Heart left ventricle (tissue), 16 donors: Measurements from ENCODE around the gene RBKS. TPM values are rescaled to one million over a fixed set of nuclear protein-coding genes. Genes with fewer than 3 reads are reported as not detected.

Experiments used
- ATAC-seq, 4 donors: fragments of 200-7000 bp; cut with Tn5 transposase; one replicate each; pipeline ENCODE4 v1.9.1; 2020 to 2022; ENCODE audit warnings: moderate library complexity in 4 of 4, mild to moderate bottlenecking in 3 of 4, moderate number of reproducible peaks in 1 of 4
- DNase-seq, 5 donors: peaks; one replicate each; pipeline ENCODE4 v3.0.0-alpha.2; 2020
- H3K27ac ChIP-seq, 12 donors: fragments of 200-600 bp; sonication (generic) in 4 of 12; one replicate each; pipeline versions ENCODE4 v1.5.0 to v1.8.0; 2016 to 2022; ENCODE audit warnings: mild to moderate bottlenecking in 2 of 12
- H3K27me3 ChIP-seq, 9 donors: fragments of 200-600 bp; sonication (generic) in 2 of 9; one replicate each; pipeline versions ENCODE4 v1.5.1 to v1.8.0; 2016 to 2022; ENCODE audit warnings: mild to moderate bottlenecking in 3 of 9
- H3K36me3 ChIP-seq, 9 donors: fragments of 200-600 bp; sonication (generic) in 2 of 9; one replicate each; pipeline versions ENCODE4 v1.5.0 to v1.8.0; 2018 to 2022; ENCODE audit warnings: mild to moderate bottlenecking in 2 of 9
- H3K4me1 ChIP-seq, 12 donors: fragments of 200-600 bp; sonication (generic) in 4 of 12; one replicate each; pipeline versions ENCODE4 v1.5.0 to v1.8.0; 2016 to 2022; ENCODE audit warnings: mild to moderate bottlenecking in 3 of 12
- H3K4me3 ChIP-seq, 12 donors: fragments of 200-600 bp; sonication (generic) in 4 of 12; one replicate each; pipeline versions ENCODE4 v1.5.0 to v1.8.0; 2017 to 2022; ENCODE audit warnings: mild to moderate bottlenecking in 9 of 12, moderate library complexity in 4 of 12
- H3K9me3 ChIP-seq, 12 donors: fragments of 200-600 bp; sonication (generic) in 4 of 12; one replicate each; pipeline versions ENCODE4 v1.5.0 to v1.8.0; 2016 to 2022; ENCODE audit warnings: mild to moderate bottlenecking in 1 of 12
- CTCF ChIP-seq, 12 donors: fragments of 200-600 bp; sonication (generic) in 4 of 12; IDR thresholded peaks; one replicate each; pipeline versions ENCODE4 v1.5.0 to v1.8.0; 2018 to 2022; ENCODE audit warnings: antibody characterized with exemption in 12 of 12, mild to moderate bottlenecking in 5 of 12
- POLR2A ChIP-seq, 2 donors: fragments of 450-650 bp; IDR thresholded peaks; one replicate each; pipeline ENCODE4 v1.6.1; 2017; ENCODE audit warnings: antibody characterized with exemption in 2 of 2, mild to moderate bottlenecking in 2 of 2, moderate library complexity in 2 of 2
- WGBS, 4 donors: extraction: QIAGEN DNeasy Blood & Tissue Kit in 2 of 4; methylation state at CpG; one replicate each; pipeline versions ENCODE4 v1.1.5 to v1.1.7; 2013 to 2018; 5-methylcytosine and 5-hydroxymethylcytosine counted together
- intact Hi-C, 10 donors: fragments of 100-400 bp; cut with DNase I; formaldehyde crosslinking; loops; one replicate each; pipeline versions ENCODE4 v1.11.1 to v1.14.2; 2022
- polyA plus RNA-seq, 2 donors: library from polyadenylated mRNA; stranded (reverse); fragments of 200-250 nt; gene quantifications; one replicate each; pipeline ENCODE4 v1.2.3, GENCODE V29; 2013
- total RNA-seq, 9 donors: library from RNA; depleted of rRNA in 2 of 9; stranded (reverse); fragments of >200 nt in 2 of 9; fragmentation: NEBNext Ultra II Directional in 3 of 9; extraction: Animal tissue kit (Norgen Biotek cat#: 25700) in 3 of 9; gene quantifications; one replicate each; pipeline versions ENCODE4 v1.1.0 to v1.2.4, GENCODE V29; 2016 to 2023
- donor health status: ischemic (EF 13 %, LVEDD 7.1; RV severe dilation, severe dysfunction).
- donor health status: healthy with polysubstance abuse.
- donor health status: DM: no; HTN: yes; CAD: no.
- donor health status: DM: no; HTN: no; CAD: no.
- donor health status: ischemic (EF 25% LVEDD 6.9; RV normal size, moderate dysfunction).
- donor health status: ischemic (EF 25% LVEDD 5.7; RV mildly dilated, moderate dysfunction).
- donor health status: healthy.
- donor health status: DM: yes; HTN: yes; CAD: no.
- donor health status: ischemic (EF 35%, LVEDD 5.7; RV mildly dilated, moderate dysfunction).
- donor health status: nonischemic (EF 11% LVEDD 7.7; RV severe dilation, severe dysfunction).
- donor health status: DM: yes; HTN: yes; CAD: no.
- donor health status: PGD.
- donor health status: ischemic (EF 29% LVEDD 5.4; RV normal size, mild dysfunction).
- donor health status: nonischemic (EF 23%, LVEDD 6.1; RV moderate dilation, normal function).

Gene RBKS
- total and polyA plus RNA-seq, 11 donors, result 1.3 to 6.0 (median 4.0) TPM

- peak; percentile 21 to 79 (median 22) for ATAC-seq
- Histone ChIP-seq H3K9me3 (no peaks in the 10 kb centered on the region), H3K36me3 (peaks cover 0 to 16% (median 9%) of the 10 kb centered on the region in 9 donors), H3K4me1 (peaks cover 0 to 54% (median 22%) of the 10 kb centered on the region in 12 donors), H3K27ac (peak overlapping the region; percentile 85 to 99 (median 94)), H3K27me3 (no peaks in the 10 kb centered on the region), H3K4me3 (peak overlapping the region; percentile 57 to 94 (median 80))
- intact Hi-C loops, result loop anchor here in 9 of 10 donors (1.0 to 10.0 kb wide), 14 partner anchors 66 to 514 kb away; partner anchors contain the start of genes FOSL2 (in 3 of the 9) and MRPL33 (in 2 of the 9)
- DNase-seq, result peak; percentile 79 to 90 (median 81)
- TF ChIP-seq POLR2A (IDR thresholded peaks at IDR 0.05), result no peak
- TF ChIP-seq CTCF (IDR thresholded peaks at IDR 0.05), result no peak
- WGBS, 4 donors, result 17 to 19% (median 18%) methylated on average over 24 of the region's 24 CpGs
Measured at GRCh38 chr2:27890924-27891672, 911 bp upstream of the RBKS start.

GRCh38 chr2:27889774-27890145, 427 bp downstream of the RBKS start:
- H3K4me3 ChIP-seq, result peak overlapping the region; percentile 57 to 94 (median 80)
- H3K27ac ChIP-seq, result peak overlapping the region; percentile 85 to 99 (median 94)
- H3K27me3 ChIP-seq, result no peaks in the 10 kb centered on the region
- no peak for ATAC-seq
- H3K4me1 ChIP-seq, result peaks cover 0 to 54% (median 22%) of the 10 kb centered on the region in 12 donors
- peak in 1 of 5 donors; percentile 12 for DNase-seq
- 20 to 32% (median 26%) methylated on average over 10 of the region's 10 CpGs for WGBS, 4 donors
- intact Hi-C loops, result loop anchor here in 9 of 10 donors (1.0 to 10.0 kb wide), 17 partner anchors 68 to 515 kb away; partner anchors contain the start of genes FOSL2 (in 3 of the 9) and MRPL33 (in 3 of the 9)
- no peaks in the 10 kb centered on the region for H3K9me3 ChIP-seq
- TF ChIP-seq CTCF (IDR thresholded peaks at IDR 0.05) (no peak), POLR2A (IDR thresholded peaks at IDR 0.05) (no peak)
- H3K36me3 ChIP-seq, result peaks cover 0 to 4% (median 0%) of the 10 kb centered on the region in 9 donors

GRCh38 chr2:27888790-27889189, 1.4 kb downstream of the RBKS start:
- Histone ChIP-seq H3K4me1 (peaks cover 0 to 48% (median 22%) of the 10 kb centered on the region in 12 donors), H3K4me3 (peak overlapping the region in 1 of 12 donors; percentile 67), H3K9me3 (no peaks in the 10 kb centered on the region), H3K27me3 (no peaks in the 10 kb centered on the region), H3K27ac (peak overlapping the region in 9 of 12 donors; percentile 8 to 99 (median 97)), H3K36me3 (no peaks in the 10 kb centered on the region)
- no peak for TF ChIP-seq CTCF (IDR thresholded peaks at IDR 0.05)
- no peak for TF ChIP-seq POLR2A (IDR thresholded peaks at IDR 0.05)
- ATAC-seq (no peak), DNase-seq (no peak)
- WGBS, 4 donors, result 48 to 61% (median 58%) methylated on average over 3 of the region's 3 CpGs
- intact Hi-C loops, result loop anchor here in 4 of 10 donors (5.0 to 10.0 kb wide), 4 partner anchors 94 to 356 kb away; partner anchors contain the start of gene MRPL33 (in 1 of the 4)

GRCh38 chr2:27887830-27888229, 2.4 kb downstream of the RBKS start:
- H3K27me3 ChIP-seq, result no peaks in the 10 kb centered on the region
- ATAC-seq (no peak), DNase-seq (no peak)
- H3K9me3 ChIP-seq, result no peaks in the 10 kb centered on the region
- 76 to 79% (median 76%) methylated on average over 3 of the region's 3 CpGs for whole genome bisulfite sequencing, 4 donors
- H3K4me1 ChIP-seq, result peaks cover 0 to 39% (median 20%) of the 10 kb centered on the region in 12 donors
- H3K27ac ChIP-seq, result peak overlapping the region in 8 of 12 donors; percentile 25 to 99 (median 94)
- intact Hi-C loops, result loop anchor here in 4 of 10 donors (5.0 to 10.0 kb wide), 4 partner anchors 93 to 357 kb away; partner anchors contain the start of gene MRPL33 (in 1 of the 4)
- TF ChIP-seq POLR2A (IDR thresholded peaks at IDR 0.05) (no peak), CTCF (IDR thresholded peaks at IDR 0.05) (no peak)
- no peaks in the 10 kb centered on the region for H3K36me3 ChIP-seq
- no peak overlapping the region for H3K4me3 ChIP-seq
